Liver (tissue), 9 donors: ENCODE data around the gene GALNT9. TPM values are rescaled to one million over a fixed set of nuclear protein-coding genes. Genes with fewer than 3 reads are reported as not detected.

Experiments used
- DNase-seq: peaks from one replicate; pipeline ENCODE4 v3.0.0-alpha.2; 2017; ENCODE audit warnings: low spot score
- H3K27ac ChIP-seq, 2 donors: one replicate each; pipeline ENCODE4 v1.7.0; 2013; ENCODE audit warnings: inconsistent platforms in 2 of 2, low read length in 2 of 2, control low read depth in 1 of 2, low read depth in 1 of 2, mild to moderate bottlenecking in 1 of 2
- H3K27me3 ChIP-seq, 4 donors: one replicate each; pipeline versions ENCODE4 v1.6.1 to v1.7.0; 2013; ENCODE audit warnings: low read length in 3 of 4, inconsistent platforms in 1 of 4, mild to moderate bottlenecking in 1 of 4, moderate library complexity in 1 of 4; ENCODE audit not compliant: control insufficient read depth in 4 of 4, insufficient read depth in 4 of 4
- H3K36me3 ChIP-seq, 4 donors: one replicate each; pipeline versions ENCODE4 v1.6.1 to v1.7.0; 2013; ENCODE audit warnings: low read length in 3 of 4, mild to moderate bottlenecking in 3 of 4, low read depth in 1 of 4, moderate library complexity in 1 of 4; ENCODE audit not compliant: control insufficient read depth in 4 of 4, insufficient read depth in 3 of 4
- H3K4me1 ChIP-seq, 4 donors: one replicate each; pipeline versions ENCODE4 v1.6.1 to v1.7.0; 2013; ENCODE audit warnings: low read length in 3 of 4, mild to moderate bottlenecking in 3 of 4, moderate library complexity in 1 of 4; ENCODE audit not compliant: control insufficient read depth in 4 of 4, insufficient read depth in 4 of 4
- H3K4me3 ChIP-seq, 3 donors: one replicate each; pipeline versions ENCODE4 v1.6.1 to v1.7.0; 2013; ENCODE audit warnings: low read length in 3 of 3, control low read depth in 1 of 3, low read depth in 1 of 3, mild to moderate bottlenecking in 1 of 3
- H3K9ac ChIP-seq, 2 donors: one replicate each; pipeline ENCODE4 v1.7.0; 2013; ENCODE audit warnings: low read length in 2 of 2, mild to moderate bottlenecking in 2 of 2, moderate library complexity in 2 of 2, control low read depth in 1 of 2, low read depth in 1 of 2
- H3K9me3 ChIP-seq, 4 donors: one replicate each; pipeline versions ENCODE4 v1.6.1 to v1.7.0; 2013; ENCODE audit warnings: low read length in 3 of 4; ENCODE audit not compliant: control insufficient read depth in 4 of 4
- CTCF ChIP-seq: fragments of 150-350 bp; IDR thresholded peaks from 2 replicates; pipeline ENCODE4 v1.5.1; 2017; ENCODE audit warnings: improper control_type of control experiment, low read depth, low read length; ENCODE audit not compliant: missing input control
- EGR1 ChIP-seq, 2 donors: IDR thresholded peaks; 2 replicates each; pipeline ENCODE4 v1.6.1; 2016 to 2018; ENCODE audit warnings: antibody characterized with exemption in 2 of 2, low read depth in 2 of 2
- FOXA1 ChIP-seq: IDR thresholded peaks from 2 replicates; pipeline ENCODE4 v1.6.1; 2016; ENCODE audit warnings: antibody characterized with exemption
- FOXA2 ChIP-seq: IDR thresholded peaks from 2 replicates; pipeline ENCODE4 v1.6.1; 2016; ENCODE audit warnings: antibody characterized with exemption
- GABPA ChIP-seq, 2 donors: IDR thresholded peaks in 1 of 2; conservative IDR thresholded peaks in 1 of 2; 2 replicates each; pipeline ENCODE4 v1.6.1; 2016; ENCODE audit warnings: antibody characterized with exemption in 2 of 2, mild to moderate bottlenecking in 1 of 2, moderate library complexity in 1 of 2
- HNF4A ChIP-seq, 2 donors: conservative IDR thresholded peaks; 2 replicates each; pipeline ENCODE4 v1.6.1; 2016; ENCODE audit warnings: antibody characterized with exemption in 2 of 2, mild to moderate bottlenecking in 2 of 2
- HNF4G ChIP-seq: IDR thresholded peaks from 2 replicates; pipeline ENCODE4 v1.6.1; 2016; ENCODE audit warnings: antibody characterized with exemption
- JUND ChIP-seq, 2 donors: IDR thresholded peaks; 2 replicates each; pipeline ENCODE4 v1.6.1; 2016; ENCODE audit warnings: antibody characterized with exemption in 2 of 2
- MAX ChIP-seq: IDR thresholded peaks from 2 replicates; pipeline ENCODE4 v1.6.1; 2016; ENCODE audit warnings: antibody characterized with exemption
- NR2F2 ChIP-seq: IDR thresholded peaks from 2 replicates; pipeline ENCODE4 v1.6.1; 2016; ENCODE audit warnings: antibody characterized with exemption
- RAD21 ChIP-seq, 2 donors: IDR thresholded peaks; 2 replicates each; pipeline ENCODE4 v1.6.1; 2016; ENCODE audit warnings: antibody characterized with exemption in 2 of 2, mild to moderate bottlenecking in 2 of 2
- RXRA ChIP-seq, 2 donors: IDR thresholded peaks; 2 replicates each; pipeline ENCODE4 v1.6.1; 2017 to 2018; ENCODE audit warnings: antibody characterized with exemption in 2 of 2, mild to moderate bottlenecking in 1 of 2
- SP1 ChIP-seq: IDR thresholded peaks from 2 replicates; pipeline ENCODE4 v1.6.1; 2018; ENCODE audit warnings: antibody characterized with exemption, mild to moderate bottlenecking
- TAF1 ChIP-seq: conservative IDR thresholded peaks from 2 replicates; pipeline ENCODE4 v1.6.1; 2016; ENCODE audit warnings: antibody characterized with exemption, mild to moderate bottlenecking
- WGBS: extraction: QIAGEN DNeasy Blood & Tissue Kit; methylation state at CpG from one replicate; pipeline ENCODE4 v1.1.7; 2013; 5-methylcytosine and 5-hydroxymethylcytosine counted together
- polyA plus RNA-seq, 2 donors: library from polyadenylated mRNA; stranded (reverse) in 1 of 2; unstranded in 1 of 2; fragments of 200-250 nt in 1 of 2; fragments of >200 nt in 1 of 2; fragmentation: Nextera tagmentation in 1 of 2; extraction: Ambion mirVana in 1 of 2; gene quantifications; one replicate each; pipeline versions ENCODE4 v1.2.1 to v1.2.3, GENCODE V29; 2013 to 2015
- total RNA-seq, 2 donors: library from RNA; depleted of rRNA; stranded (reverse); fragments of >200 nt; gene quantifications; one replicate each; pipeline ENCODE4 v1.2.3, GENCODE V29; 2014
- TF ChIP-seq, protein P1 (sequence below): IDR thresholded peaks from 2 replicates; pipeline ENCODE4 v1.6.1; 2016; ENCODE audit warnings: antibody characterized with exemption
- TF ChIP-seq, protein P2 (sequence below): IDR thresholded peaks from 2 replicates; pipeline ENCODE4 v1.6.1; 2016; ENCODE audit warnings: antibody characterized with exemption, mild to moderate bottlenecking
- donor health status: healthy.
- donor health status: healthy.
- donor health status: healthy.
- donor health status: healthy.
- donor health status: healthy.

Gene GALNT9
- total and polyA plus RNA-seq, 4 donors: 0.05 to 0.25 (median 0.09) TPM; not detected in 1

- Histone ChIP-seq H3K9me3 (peaks cover 0 to 3% (median 0%) of the 10 kb centered on the region in 4 donors), H3K27me3 (peaks cover 0 to 5% (median 0%) of the 10 kb centered on the region in 4 donors), H3K36me3 (no peaks in the 10 kb centered on the region), H3K9ac (no peak overlapping the region), H3K4me1 (no peaks in the 10 kb centered on the region), H3K4me3 (no peak overlapping the region), H3K27ac (no peak overlapping the region)
- TF ChIP-seq CTCF: no peak
- no peak for TF ChIP-seq HNF4G
- TF ChIP-seq, protein P1, sequence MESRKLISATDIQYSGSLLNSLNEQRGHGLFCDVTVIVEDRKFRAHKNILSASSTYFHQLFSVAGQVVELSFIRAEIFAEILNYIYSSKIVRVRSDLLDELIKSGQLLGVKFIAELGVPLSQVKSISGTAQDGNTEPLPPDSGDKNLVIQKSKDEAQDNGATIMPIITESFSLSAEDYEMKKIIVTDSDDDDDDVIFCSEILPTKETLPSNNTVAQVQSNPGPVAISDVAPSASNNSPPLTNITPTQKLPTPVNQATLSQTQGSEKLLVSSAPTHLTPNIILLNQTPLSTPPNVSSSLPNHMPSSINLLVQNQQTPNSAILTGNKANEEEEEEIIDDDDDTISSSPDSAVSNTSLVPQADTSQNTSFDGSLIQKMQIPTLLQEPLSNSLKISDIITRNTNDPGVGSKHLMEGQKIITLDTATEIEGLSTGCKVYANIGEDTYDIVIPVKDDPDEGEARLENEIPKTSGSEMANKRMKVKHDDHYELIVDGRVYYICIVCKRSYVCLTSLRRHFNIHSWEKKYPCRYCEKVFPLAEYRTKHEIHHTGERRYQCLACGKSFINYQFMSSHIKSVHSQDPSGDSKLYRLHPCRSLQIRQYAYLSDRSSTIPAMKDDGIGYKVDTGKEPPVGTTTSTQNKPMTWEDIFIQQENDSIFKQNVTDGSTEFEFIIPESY: no peak
- no peak for TF ChIP-seq SP1
- no peak for TF ChIP-seq FOXA2
- TF ChIP-seq, protein P2, sequence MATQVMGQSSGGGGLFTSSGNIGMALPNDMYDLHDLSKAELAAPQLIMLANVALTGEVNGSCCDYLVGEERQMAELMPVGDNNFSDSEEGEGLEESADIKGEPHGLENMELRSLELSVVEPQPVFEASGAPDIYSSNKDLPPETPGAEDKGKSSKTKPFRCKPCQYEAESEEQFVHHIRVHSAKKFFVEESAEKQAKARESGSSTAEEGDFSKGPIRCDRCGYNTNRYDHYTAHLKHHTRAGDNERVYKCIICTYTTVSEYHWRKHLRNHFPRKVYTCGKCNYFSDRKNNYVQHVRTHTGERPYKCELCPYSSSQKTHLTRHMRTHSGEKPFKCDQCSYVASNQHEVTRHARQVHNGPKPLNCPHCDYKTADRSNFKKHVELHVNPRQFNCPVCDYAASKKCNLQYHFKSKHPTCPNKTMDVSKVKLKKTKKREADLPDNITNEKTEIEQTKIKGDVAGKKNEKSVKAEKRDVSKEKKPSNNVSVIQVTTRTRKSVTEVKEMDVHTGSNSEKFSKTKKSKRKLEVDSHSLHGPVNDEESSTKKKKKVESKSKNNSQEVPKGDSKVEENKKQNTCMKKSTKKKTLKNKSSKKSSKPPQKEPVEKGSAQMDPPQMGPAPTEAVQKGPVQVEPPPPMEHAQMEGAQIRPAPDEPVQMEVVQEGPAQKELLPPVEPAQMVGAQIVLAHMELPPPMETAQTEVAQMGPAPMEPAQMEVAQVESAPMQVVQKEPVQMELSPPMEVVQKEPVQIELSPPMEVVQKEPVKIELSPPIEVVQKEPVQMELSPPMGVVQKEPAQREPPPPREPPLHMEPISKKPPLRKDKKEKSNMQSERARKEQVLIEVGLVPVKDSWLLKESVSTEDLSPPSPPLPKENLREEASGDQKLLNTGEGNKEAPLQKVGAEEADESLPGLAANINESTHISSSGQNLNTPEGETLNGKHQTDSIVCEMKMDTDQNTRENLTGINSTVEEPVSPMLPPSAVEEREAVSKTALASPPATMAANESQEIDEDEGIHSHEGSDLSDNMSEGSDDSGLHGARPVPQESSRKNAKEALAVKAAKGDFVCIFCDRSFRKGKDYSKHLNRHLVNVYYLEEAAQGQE: no peak
- TF ChIP-seq JUND (IDR thresholded peaks at IDR 0.05): no peak
- TF ChIP-seq GABPA (IDR thresholded peaks at IDR 0.05 in 1 of 2, conservative IDR thresholded peaks at IDR 0.05 in 1 of 2): no peak
- no peak for TF ChIP-seq RXRA (IDR thresholded peaks at IDR 0.05)
- DNase-seq: no peak
- 78% methylated on average over 19 of the region's 19 CpGs for WGBS
Measured at GRCh38 chr12:132179431-132180362, 149.7 kb downstream of the GALNT9 start.

- WGBS: 64% methylated on average over 39 of the region's 39 CpGs
- Histone ChIP-seq H3K27ac (no peak overlapping the region), H3K27me3 (peaks cover 0 to 5% (median under 1%) of the 10 kb centered on the region in 4 donors), H3K9me3 (peaks cover 0 to 3% (median 0%) of the 10 kb centered on the region in 4 donors), H3K36me3 (no peaks in the 10 kb centered on the region), H3K4me1 (no peaks in the 10 kb centered on the region), H3K4me3 (no peak overlapping the region), H3K9ac (no peak overlapping the region)
- no peak for DNase-seq
- no peak for TF ChIP-seq HNF4A (conservative IDR thresholded peaks at IDR 0.05)
- no peak for TF ChIP-seq TAF1
- no peak for TF ChIP-seq SP1
- no peak for TF ChIP-seq MAX
- no peak for TF ChIP-seq FOXA2
- TF ChIP-seq, protein P1: no peak
- TF ChIP-seq EGR1 (IDR thresholded peaks at IDR 0.05; ENCODE audit: low read depth in 2 of 2): no peak
- no peak for TF ChIP-seq GABPA (IDR thresholded peaks at IDR 0.05 in 1 of 2, conservative IDR thresholded peaks at IDR 0.05 in 1 of 2)
- no peak for TF ChIP-seq JUND (IDR thresholded peaks at IDR 0.05)
- no peak for TF ChIP-seq CTCF
- TF ChIP-seq RAD21 (IDR thresholded peaks at IDR 0.05): no peak
- TF ChIP-seq FOXA1: no peak
- no peak for TF ChIP-seq RXRA (IDR thresholded peaks at IDR 0.05)
- no peak for TF ChIP-seq NR2F2
- no peak for TF ChIP-seq HNF4G
Measured at GRCh38 chr12:132178801-132179401, 150.5 kb downstream of the GALNT9 start.
